AG04449 (cell line): ENCODE results near the gene NGLY1.
A peak's percentile ranks its signal among the peaks of the same experiment; 100 is the strongest.

Experiments used
- CTCF ChIA-PET: fragments of 350-600 bp; formaldehyde crosslinking; extraction: SDS; loops from one replicate; lab custom pipeline; 2021; ENCODE audit warnings: antibody characterized with exemption; lab: Yijun Ruan, JAX
- POLR2A ChIA-PET: fragments of 400-600, 350-600 bp; formaldehyde crosslinking; extraction: SDS; loops from one replicate; lab custom pipeline; 2020; ENCODE audit warnings: antibody characterized with exemption, inconsistent platforms; lab: Yijun Ruan, JAX
- DNase-seq: peaks from one replicate; pipeline ENCODE4 v3.0.0-alpha.2; 2010; ENCODE audit warnings: low read depth, low spot score
- H3K4me3 ChIP-seq: 2 replicates; pipeline ENCODE4 v1.5.1; 2011; ENCODE audit warnings: low read depth, mild to moderate bottlenecking, control low read depth, low read length
- CTCF ChIP-seq: IDR thresholded peaks from one replicate; pipeline ENCODE4 v1.5.1; 2011; ENCODE audit warnings: mild to moderate bottlenecking, moderate library complexity, low read length, control low read depth, inconsistent platforms; ENCODE audit not compliant: insufficient read depth; ENCODE audit errors: missing control alignments

The NGLY1 gene

GRCh38 chr3:25782938-25783660 lies at the start of gene NGLY1:
Gene NGLY1 (minus strand): TSS chr3:25783443. CDS start chr3:25783390, 53 bp downstream.
- DNase-seq: no peak
- peak; percentile 4 for TF ChIP-seq CTCF
- H3K4me3 ChIP-seq: peak within 1 kb of the TSS; percentile 86
- POLR2A ChIA-PET: interaction anchor here (0.7 to 1.7 kb wide), 2 partner anchors 37 to 71 kb away, joined by 4 read pairs; no protein-coding TSS in a partner anchor
- CTCF ChIA-PET: interaction anchor here (1.9 kb wide), 1 partner anchor 135 kb away, joined by 11 read pairs; no protein-coding TSS in a partner anchor

- ChIA-PET CTCF (interaction anchor here (1.0 to 2.7 kb wide), 4 partner anchors 24 to 186 kb away, joined by 3 to 33 read pairs (median 5); partner anchors contain the start of gene OXSM), POLR2A (interaction anchor here (1.0 kb wide), 1 partner anchor 11 kb away, joined by 3 read pairs; no protein-coding TSS in a partner anchor)
- peak; percentile 40 for TF ChIP-seq CTCF
- H3K4me3 ChIP-seq: no peak overlapping the region
- no peak for DNase-seq
Measured at GRCh38 chr3:25831578-25831977, 48.3 kb upstream of the NGLY1 start.

GRCh38 chr3:25830373-25831280 lies 47.4 kb upstream of the NGLY1 start:
- ChIA-PET POLR2A (interaction anchor here (1.0 kb wide), 1 partner anchor 10 kb away, joined by 3 read pairs; no protein-coding TSS in a partner anchor), CTCF (interaction anchor here (0.8 to 2.7 kb wide), 5 partner anchors 25 to 185 kb away, joined by 3 to 33 read pairs (median 5); partner anchors contain the start of gene OXSM)
- DNase-seq: no peak

GRCh38 chr3:25826510-25826909 lies 43.3 kb upstream of the NGLY1 start:
- no peak for TF ChIP-seq CTCF
- ChIA-PET CTCF (no interaction called here), POLR2A (no interaction called here)
- no peak for DNase-seq
- no peak overlapping the region for H3K4me3 ChIP-seq

More at GRCh38 chr3:25830373-25831280, 47.4 kb upstream of the NGLY1 start:
- H3K4me3 ChIP-seq: no peak overlapping the region
- TF ChIP-seq CTCF: no peak

- POLR2A ChIA-PET: no interaction called here
- no peak for TF ChIP-seq CTCF
- no peak for DNase-seq
- H3K4me3 ChIP-seq: no peak overlapping the region
- CTCF ChIA-PET: interaction anchor here (1.5 kb wide), 1 partner anchor 175 kb away, joined by 5 read pairs; no protein-coding TSS in a partner anchor
Measured at GRCh38 chr3:25823314-25823713, 40.1 kb upstream of the NGLY1 start.
